Small intestine (tissue), 16 donors: ENCODE measurements around the gene ZNF300. TPM values are rescaled to one million over a fixed set of nuclear protein-coding genes. Genes with fewer than 3 reads are reported as not detected.
A peak's percentile ranks its signal among the peaks of the same experiment; 100 is the strongest.

ENCODE experiments used
- DNase-seq, 2 donors: peaks; one replicate each; pipeline versions ENCODE4 v3.0.0 to v3.0.0-alpha.2; 2013
- FAIRE-seq: peaks from 2 replicates; lab custom pipeline; 2012; peaks lifted over from hg19 to GRCh38; lab: Jason Lieb, UNC
- H3K27ac ChIP-seq, 3 donors: one replicate each; pipeline ENCODE4 v1.5.1; 2013; ENCODE audit warnings: low read length in 2 of 3, mild to moderate bottlenecking in 2 of 3, control low read depth in 1 of 3, inconsistent platforms in 1 of 3, low read depth in 1 of 3, moderate library complexity in 1 of 3
- H3K27me3 ChIP-seq, 3 donors: one replicate each; pipeline ENCODE4 v1.6.1; 2013; ENCODE audit warnings: low read length in 3 of 3, inconsistent platforms in 1 of 3; ENCODE audit not compliant: control insufficient read depth in 3 of 3, insufficient read depth in 3 of 3
- H3K36me3 ChIP-seq, 3 donors: one replicate each; pipeline ENCODE4 v1.6.1; 2013; ENCODE audit warnings: low read length in 3 of 3, inconsistent platforms in 1 of 3, low read depth in 1 of 3, mild to moderate bottlenecking in 1 of 3, moderate library complexity in 1 of 3; ENCODE audit not compliant: control insufficient read depth in 3 of 3, insufficient read depth in 2 of 3
- H3K4me1 ChIP-seq, 3 donors: one replicate each; pipeline ENCODE4 v1.6.1; 2013; ENCODE audit warnings: low read length in 2 of 3, inconsistent platforms in 1 of 3, low read depth in 1 of 3, mild to moderate bottlenecking in 1 of 3, moderate library complexity in 1 of 3; ENCODE audit not compliant: control insufficient read depth in 3 of 3, insufficient read depth in 2 of 3
- H3K4me3 ChIP-seq, 3 donors: one replicate each; pipeline ENCODE4 v1.5.1; 2013; ENCODE audit warnings: low read length in 3 of 3, control low read depth in 1 of 3, inconsistent platforms in 1 of 3, low read depth in 1 of 3, mild to moderate bottlenecking in 1 of 3, moderate library complexity in 1 of 3
- H3K9me3 ChIP-seq, 2 donors: one replicate each; pipeline ENCODE4 v1.6.1; 2013; ENCODE audit warnings: low read depth in 1 of 2, low read length in 1 of 2; ENCODE audit not compliant: control insufficient read depth in 2 of 2, insufficient read depth in 1 of 2
- WGBS, 3 donors: extraction: QIAGEN DNeasy Blood & Tissue Kit; methylation state at CpG; one replicate each; pipeline ENCODE4 v1.1.7; 2013; 5-methylcytosine and 5-hydroxymethylcytosine counted together
- long read RNA-seq, 10 donors: transcript quantifications; one replicate each; lab custom pipeline, GENCODE V29; 2026
- polyA plus RNA-seq, 4 donors: library from polyadenylated mRNA; stranded (reverse) in 3 of 4; unstranded in 1 of 4; fragments of 200-250 nt in 3 of 4; fragments of 120-200 nt in 1 of 4; gene quantifications; one replicate each; pipeline versions ENCODE4 v1.2.1 to v1.2.3, GENCODE V29; 2013
- donor health status: healthy with polysubstance abuse.
- donor health status: control.
- donor health status: control.
- donor health status: Bipolar disorder and iron deficiency.
- donor health status: healthy.

ZNF300 gene
- 10 to 100 TPM in 1 of 4 donors, 1 to 10 TPM in 2, under 1 TPM in 1; 0.54 to 11.3 (median 3.3) TPM for polyA plus RNA-seq
- long read RNA-seq, donor 1, full-length matches to known transcripts, result 7 of 7 reads
- long read RNA-seq, donor 1, partial matches to known transcripts, result 0 of 7 reads
- long read RNA-seq, donor 1, other reads (novel, unspliced or antisense), result 0 of 7 reads
- long read RNA-seq, donor 2, result 0 reads
- long read RNA-seq, donor 3, full-length matches to known transcripts, result 6 of 17 reads
- long read RNA-seq, donor 3, partial matches to known transcripts, result 11 of 17 reads
- long read RNA-seq, donor 3, other reads (novel, unspliced or antisense), result 0 of 17 reads
- long read RNA-seq, donor 4, result 0 reads
- long read RNA-seq, donor 5, full-length matches to known transcripts, result 1 of 1 reads
- long read RNA-seq, donor 5, partial matches to known transcripts, result 0 of 1 reads
- long read RNA-seq, donor 5, other reads (novel, unspliced or antisense), result 0 of 1 reads
- long read RNA-seq, donor 6, full-length matches to known transcripts, result 2 of 2 reads
- long read RNA-seq, donor 6, partial matches to known transcripts, result 0 of 2 reads
- long read RNA-seq, donor 6, other reads (novel, unspliced or antisense), result 0 of 2 reads
- long read RNA-seq, donor 7, full-length matches to known transcripts, result 1 of 1 reads
- long read RNA-seq, donor 7, partial matches to known transcripts, result 0 of 1 reads
- long read RNA-seq, donor 7, other reads (novel, unspliced or antisense), result 0 of 1 reads
- long read RNA-seq, donor 8, result 0 reads
- long read RNA-seq, donor 9, result 0 reads
- long read RNA-seq, donor 10, full-length matches to known transcripts, result 6 of 6 reads
- long read RNA-seq, donor 10, partial matches to known transcripts, result 0 of 6 reads
- long read RNA-seq, donor 10, other reads (novel, unspliced or antisense), result 0 of 6 reads

GRCh38 chr5:150904479-150905311 lies at the start of gene ZNF300:
TSS of gene ZNF300 (minus strand) at chr5:150904980. CDS start at chr5:150903155, 1,825 bp downstream.
- Histone ChIP-seq H3K27ac (peak within 1 kb of the TSS in 2 of 3 donors; percentile 65 to 78), H3K4me3 (peak within 1 kb of the TSS in 2 of 3 donors; percentile 61 to 71), H3K9me3 (peaks cover 2 to 28% of the 10 kb centered on the region in 2 donors), H3K36me3 (no peaks in the 10 kb centered on the region), H3K27me3 (no peaks in the 10 kb centered on the region), H3K4me1 (no peaks in the 10 kb centered on the region)
- 9 to 18% (median 11%) methylated on average over 36 of the region's 36 CpGs for WGBS, 3 donors
- FAIRE-seq (no peak), DNase-seq (peak; percentile 89 to 95)

GRCh38 chr5:150948539-150948938 lies 43.8 kb upstream of the ZNF300 start:
- 45 to 81% (median 71%) methylated on average over 2 of the region's 2 CpGs for WGBS, 3 donors
- no peak for FAIRE-seq
- DNase-seq, result no peak
- peaks cover 0 to 6% (median 0%) of the 10 kb centered on the region in 3 donors for H3K27me3 ChIP-seq
- H3K36me3 ChIP-seq, result no peaks in the 10 kb centered on the region
- no peaks in the 10 kb centered on the region for H3K4me1 ChIP-seq
- no peak overlapping the region for H3K4me3 ChIP-seq
- H3K9me3 ChIP-seq, result peaks cover 2 to 38% of the 10 kb centered on the region in 2 donors
- H3K27ac ChIP-seq, result no peak overlapping the region

- DNase-seq, result peak; percentile 31 to 94
- H3K9me3 ChIP-seq, result peaks cover 2 to 36% of the 10 kb centered on the region in 2 donors
- peak overlapping the region; percentile 35 to 79 (median 37) for H3K4me3 ChIP-seq
- H3K27me3 ChIP-seq, result peaks cover 0 to 6% (median 0%) of the 10 kb centered on the region in 3 donors
- H3K36me3 ChIP-seq, result no peaks in the 10 kb centered on the region
- H3K4me1 ChIP-seq, result no peaks in the 10 kb centered on the region
- H3K27ac ChIP-seq, result peak overlapping the region in 2 of 3 donors; percentile 74 to 88
- WGBS, 3 donors, result 13 to 42% (median 35%) methylated on average over 34 of the region's 34 CpGs
- no peak for FAIRE-seq
Observed at GRCh38 chr5:150946351-150946905, 41.6 kb upstream of the ZNF300 start.

GRCh38 chr5:150945947-150946346 lies 41.2 kb upstream of the ZNF300 start:
- FAIRE-seq (no peak), DNase-seq (no peak)
- H3K4me1 ChIP-seq, result no peaks in the 10 kb centered on the region
- H3K4me3 ChIP-seq, result peak overlapping the region; percentile 25 to 79 (median 37)
- 42 to 58% (median 53%) methylated on average over 5 of the region's 5 CpGs for WGBS, 3 donors
- H3K27ac ChIP-seq, result peak overlapping the region in 2 of 3 donors; percentile 74 to 88
- peaks cover 2 to 39% of the 10 kb centered on the region in 2 donors for H3K9me3 ChIP-seq
- peaks cover 0 to 6% (median 0%) of the 10 kb centered on the region in 3 donors for H3K27me3 ChIP-seq
- H3K36me3 ChIP-seq, result no peaks in the 10 kb centered on the region

- no peak overlapping the region for H3K27ac ChIP-seq
- H3K36me3 ChIP-seq, result no peaks in the 10 kb centered on the region
- H3K4me3 ChIP-seq, result peak overlapping the region in 1 of 3 donors; percentile 79
- 75 to 82% (median 81%) methylated on average over 1 of the region's 1 CpG for WGBS, 3 donors
- FAIRE-seq, result no peak
- H3K4me1 ChIP-seq, result no peaks in the 10 kb centered on the region
- peaks cover 0 to 5% (median 0%) of the 10 kb centered on the region in 3 donors for H3K27me3 ChIP-seq
- H3K9me3 ChIP-seq, result peaks cover 2 to 39% of the 10 kb centered on the region in 2 donors
- DNase-seq, result no peak
Observed at GRCh38 chr5:150945486-150945885, 40.7 kb upstream of the ZNF300 start.

- H3K36me3 ChIP-seq, result no peaks in the 10 kb centered on the region
- H3K27me3 ChIP-seq, result no peaks in the 10 kb centered on the region
- DNase-seq, result peak in 1 of 2 donors; percentile 3
- peaks cover 2 to 57% of the 10 kb centered on the region in 2 donors for H3K9me3 ChIP-seq
- no peak overlapping the region for H3K4me3 ChIP-seq
- H3K27ac ChIP-seq, result no peak overlapping the region
- no peaks in the 10 kb centered on the region for H3K4me1 ChIP-seq
- no peak for FAIRE-seq
Observed at GRCh38 chr5:150931368-150931965, 26.7 kb upstream of the ZNF300 start.

GRCh38 chr5:150918613-150919012 lies 13.8 kb upstream of the ZNF300 start:
- DNase-seq (no peak), FAIRE-seq (no peak)
- 51 to 64% (median 63%) methylated on average over 2 of the region's 2 CpGs for WGBS, 3 donors
- Histone ChIP-seq H3K36me3 (no peaks in the 10 kb centered on the region), H3K9me3 (peaks cover 0 to 32% of the 10 kb centered on the region in 2 donors), H3K27me3 (no peaks in the 10 kb centered on the region), H3K27ac (no peak overlapping the region), H3K4me3 (no peak overlapping the region), H3K4me1 (no peaks in the 10 kb centered on the region)
